Stimulated activated CD4-positive, alpha-beta T cell treated with anti-CD3 and anti-CD28 coated beads, Interleukin-15, amount 100 ng/mL, for 48 hours (primary cell): ENCODE data around the gene UPF2.
"Not testable (repeated sequence)": the region's sequence is repeated elsewhere in the genome, so short reads cannot be mapped to it uniquely, and the experiment has no call there.

Experiments
- DNase-seq, 2 donors: peaks; one replicate each; pipeline ENCODE4 v3.0.0-alpha.2; 2020; ENCODE audit warnings: low read depth in 2 of 2

Gene UPF2

DNA sequence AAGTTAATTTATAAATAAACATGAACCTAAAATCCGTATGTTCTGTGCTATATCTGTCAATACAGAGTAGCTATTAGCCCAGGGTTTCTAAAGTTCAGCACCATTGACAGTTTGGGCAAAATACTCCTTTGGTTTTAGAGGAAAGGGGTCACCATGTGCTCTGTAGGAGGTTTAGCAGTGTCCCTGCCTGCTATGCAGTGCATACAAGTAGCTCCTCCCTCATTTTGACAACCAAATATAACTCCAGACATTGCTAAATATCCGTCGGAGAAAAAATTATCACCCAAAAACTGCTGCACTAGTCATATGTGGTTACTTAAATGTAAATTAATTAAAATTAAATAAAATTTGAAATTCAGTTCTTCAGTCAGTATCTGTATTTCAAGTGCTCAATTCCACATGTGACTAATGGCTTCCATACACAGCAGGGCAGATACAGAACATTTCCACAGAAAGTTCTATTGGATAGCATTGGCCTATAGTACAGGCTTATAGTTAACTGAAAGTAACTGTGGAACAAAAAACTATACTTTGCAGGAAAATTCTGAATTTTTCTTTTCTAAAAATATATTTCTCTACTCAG lies 6.4 kb downstream of the UPF2 start:
- no peak for DNase-seq

DNA sequence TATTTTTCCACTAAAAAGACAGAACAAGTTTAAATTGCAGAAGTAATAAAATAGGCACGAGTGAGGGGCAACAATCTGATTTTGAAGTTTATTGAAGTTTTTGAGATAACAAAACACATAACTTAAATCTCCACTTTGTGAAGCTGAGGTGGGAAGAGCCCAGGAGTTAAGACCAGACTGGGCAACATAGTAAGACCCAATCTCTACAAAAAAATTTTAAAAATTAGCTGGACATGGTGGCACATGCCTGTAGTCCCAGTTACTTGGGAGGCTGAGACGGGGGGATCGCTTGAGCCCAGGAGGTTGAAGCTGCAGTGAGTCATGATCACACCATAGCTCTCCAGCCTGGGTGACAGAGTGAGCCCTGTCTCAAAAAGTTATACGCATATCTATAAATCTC lies 11.2 kb downstream of the UPF2 start:
- no peak for DNase-seq

DNA sequence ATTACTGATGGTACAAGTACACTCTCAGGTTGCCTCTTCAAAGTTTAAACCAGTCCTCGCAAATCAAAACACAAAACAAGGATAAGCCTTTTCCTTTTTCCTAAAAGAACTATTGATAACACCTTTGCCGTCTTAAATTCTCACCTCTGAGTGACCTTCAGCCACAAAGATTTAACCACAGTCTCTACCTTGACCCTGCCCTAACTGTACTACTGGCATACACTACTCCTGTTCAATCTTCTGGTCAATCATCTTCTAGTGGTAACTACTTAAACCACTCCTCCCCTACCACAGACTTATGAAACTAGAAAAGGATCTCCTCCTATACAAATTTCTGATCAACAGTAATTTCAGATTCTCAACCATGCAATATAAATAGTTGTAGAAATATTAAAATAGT lies 15.1 kb downstream of the UPF2 start:
- no peak for DNase-seq

DNA sequence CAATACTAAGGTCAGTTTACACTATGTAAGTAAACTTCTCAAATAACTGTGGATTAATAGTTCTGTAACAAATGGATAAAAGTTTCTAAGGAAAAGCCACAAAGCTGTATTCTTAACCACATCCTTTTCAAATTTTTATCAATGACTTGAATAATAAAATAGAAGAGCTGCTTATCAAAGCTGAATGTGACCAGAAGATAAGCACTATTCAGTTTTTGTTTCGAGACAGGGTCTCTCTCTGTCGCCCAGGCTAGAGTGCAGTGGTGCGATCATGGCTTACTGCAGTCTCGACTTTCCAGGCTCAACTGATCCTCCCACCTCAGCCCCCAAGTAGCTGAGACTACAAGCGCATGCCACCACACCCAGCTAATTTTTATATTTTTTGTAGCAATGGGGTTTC lies 17.0 kb downstream of the UPF2 start:
- DNase-seq = no peak

DNA sequence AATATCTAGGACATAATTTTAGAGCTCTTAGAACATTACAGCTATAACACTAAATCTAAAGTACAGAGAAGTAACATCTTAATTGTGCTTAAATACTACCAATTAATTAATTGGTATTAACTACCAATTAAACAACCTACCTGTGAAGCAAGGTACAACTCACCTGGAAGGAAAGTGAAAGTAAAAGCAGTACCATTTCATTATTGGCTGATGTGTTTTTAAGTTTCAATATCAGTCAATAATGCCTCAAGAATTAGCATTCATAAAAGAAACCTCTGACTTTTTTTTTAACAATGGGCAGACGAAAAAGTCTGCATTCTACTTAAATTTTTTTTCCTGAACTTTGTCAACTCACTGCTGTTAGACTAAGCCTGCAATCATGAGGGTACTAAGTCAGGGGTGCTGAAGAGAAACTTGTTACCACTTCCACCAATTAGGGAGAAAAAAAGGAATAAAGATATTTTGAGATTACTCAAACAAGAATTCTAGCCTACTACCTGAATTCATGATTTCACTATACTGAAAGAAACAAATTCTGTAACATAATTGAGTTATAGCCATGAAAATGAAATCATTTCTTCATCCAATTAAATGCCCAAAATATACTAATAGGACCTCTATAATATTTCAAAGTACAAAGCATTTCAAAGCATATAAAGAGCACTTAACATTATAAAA lies 19.9 kb downstream of the UPF2 start:
- DNase-seq = no peak

DNA sequence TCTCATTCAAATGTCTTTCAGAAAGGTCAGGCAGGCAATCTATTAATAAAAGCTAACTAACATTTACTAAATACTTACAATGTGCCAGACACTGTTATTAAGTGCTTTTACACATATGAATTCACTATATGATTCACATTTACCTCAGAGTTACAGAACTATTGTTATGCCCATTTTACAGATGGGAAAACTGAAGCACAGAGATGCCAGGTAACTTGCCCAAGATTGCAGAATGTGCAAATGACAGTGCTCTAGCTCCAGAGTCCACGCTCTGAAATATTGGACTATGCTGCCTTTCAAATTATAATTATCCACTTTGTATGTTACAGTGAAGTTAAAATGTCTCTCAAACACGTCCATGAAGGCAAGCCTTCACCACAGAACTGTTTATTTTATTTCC lies 22.0 kb downstream of the UPF2 start:
- DNase-seq = no peak

DNA sequence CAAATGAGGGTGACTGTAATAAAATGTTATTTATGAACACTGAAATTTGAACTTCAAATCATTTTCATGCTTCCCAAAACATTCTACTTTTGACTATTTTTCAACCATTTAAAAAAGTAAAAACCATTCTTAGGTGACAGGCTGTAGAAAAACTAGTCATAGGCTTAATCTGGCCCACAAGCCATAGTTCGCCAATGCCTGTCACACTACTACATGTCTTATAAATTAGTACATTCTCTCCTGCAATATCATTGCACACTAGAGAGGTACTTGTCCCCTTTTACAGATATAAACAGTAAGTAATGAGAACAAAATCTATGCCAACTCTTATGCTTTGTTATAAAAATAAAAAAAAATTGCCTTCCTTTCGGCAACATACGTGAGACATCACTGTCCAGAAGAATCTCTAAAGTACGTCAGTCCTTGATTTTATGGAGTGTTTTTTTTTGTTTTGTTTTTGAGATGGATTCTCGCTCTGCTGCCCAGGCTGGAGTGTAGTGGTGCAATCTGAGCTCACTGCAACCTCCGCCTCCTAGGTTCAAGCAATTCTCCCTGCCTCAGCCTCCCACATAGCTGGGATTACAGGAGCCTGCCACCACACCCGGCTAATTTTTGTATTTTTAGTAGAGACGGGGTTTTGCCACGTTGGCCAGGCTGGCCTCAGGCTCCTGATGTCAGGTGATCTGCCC lies 23.2 kb downstream of the UPF2 start:
- DNase-seq = no peak

DNA sequence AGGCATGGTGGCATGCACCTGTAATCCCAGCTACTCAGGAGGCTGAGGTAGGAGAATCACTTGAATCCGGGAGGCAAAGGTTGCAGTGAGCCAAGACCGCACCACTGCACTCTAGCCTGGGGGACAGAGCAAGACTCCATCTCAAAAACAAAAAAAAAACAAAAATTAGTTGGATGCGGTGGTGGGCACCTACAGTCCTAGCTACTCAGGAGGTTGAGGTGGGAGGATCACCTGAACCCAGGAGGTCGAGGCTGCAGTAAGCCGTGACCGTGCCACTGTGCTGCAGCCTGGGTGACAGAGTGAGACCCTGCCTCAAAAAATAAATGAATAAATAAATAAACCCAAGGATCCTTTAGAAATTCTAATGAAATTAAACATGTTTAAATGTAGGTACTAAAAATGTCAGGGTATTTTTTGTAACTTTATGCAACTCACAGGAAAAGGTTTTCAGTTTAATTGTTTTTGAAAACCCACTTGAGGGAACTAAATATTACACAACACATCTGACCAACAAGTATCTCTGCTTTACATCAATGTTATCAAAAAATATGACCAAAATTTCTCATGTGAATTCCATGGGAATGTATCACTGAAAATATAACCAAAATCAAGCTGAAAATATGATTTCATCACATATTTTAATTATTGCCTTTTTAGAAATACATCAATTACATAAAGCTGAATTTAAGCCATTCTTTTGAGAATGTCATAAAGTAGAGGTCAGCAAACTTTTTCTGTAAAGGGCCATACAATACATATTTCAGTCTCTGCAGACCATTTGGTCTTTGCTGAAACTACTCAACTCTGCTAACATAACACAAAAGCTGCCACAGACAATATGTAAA lies 23.9 kb downstream of the UPF2 start:
- DNase-seq = no peak

DNA sequence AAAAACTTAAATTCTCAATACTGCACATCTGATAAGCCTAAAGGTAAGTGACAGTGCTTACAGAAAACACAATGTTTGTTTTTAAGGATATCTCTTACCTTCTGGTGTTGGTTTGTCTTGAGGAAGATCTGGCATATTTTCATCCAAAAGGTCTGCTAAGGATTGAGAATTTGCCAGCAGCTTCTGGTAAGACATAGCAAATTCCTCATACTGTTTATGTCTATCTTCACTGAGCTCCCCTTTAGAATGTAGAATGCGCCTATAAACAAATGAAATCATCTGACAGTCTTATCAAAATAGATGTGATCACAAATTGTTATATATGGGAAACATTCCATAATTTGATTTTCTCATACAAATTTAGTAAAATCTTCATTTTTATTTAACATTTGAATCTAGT lies 28.7 kb downstream of the UPF2 start:
- no peak for DNase-seq

DNA sequence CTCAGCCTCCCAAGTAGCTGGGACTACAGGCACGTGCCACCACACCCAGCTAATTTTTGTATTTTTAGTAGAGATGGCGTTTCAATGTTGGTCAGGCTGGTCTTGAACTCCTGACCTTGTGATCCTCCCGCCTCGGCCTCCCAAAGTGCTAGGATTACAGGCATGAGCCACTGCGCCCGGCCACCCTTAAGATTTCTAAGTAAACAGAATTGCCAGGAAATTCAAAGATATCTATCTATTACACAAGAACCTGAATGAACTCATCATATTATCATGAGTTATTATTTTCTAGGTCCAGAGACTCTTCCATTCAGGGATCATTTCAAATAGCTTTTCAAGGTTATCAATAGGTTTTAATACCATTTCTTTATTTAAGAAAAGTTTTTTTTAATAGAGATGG lies 29.2 kb downstream of the UPF2 start:
- not testable (repeated sequence) for DNase-seq

DNA sequence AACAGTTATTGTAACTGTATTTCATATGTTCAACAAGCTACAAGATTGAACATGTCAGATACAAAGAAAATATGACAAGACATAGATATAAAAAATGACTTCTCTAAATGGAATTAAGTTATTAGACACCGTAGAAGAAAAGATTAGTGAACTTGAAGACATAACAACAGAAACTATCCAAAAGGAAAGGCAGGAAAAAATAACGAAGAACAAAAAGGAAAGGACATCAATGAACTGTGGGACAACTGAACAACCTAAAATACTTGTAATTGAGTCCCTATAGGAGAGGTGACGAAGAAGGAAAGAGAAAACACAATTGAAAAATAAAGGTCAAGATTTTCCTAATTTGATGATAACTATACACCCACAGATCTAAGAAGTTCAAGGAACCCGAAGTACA lies 32.3 kb downstream of the UPF2 start:
- no peak for DNase-seq

DNA sequence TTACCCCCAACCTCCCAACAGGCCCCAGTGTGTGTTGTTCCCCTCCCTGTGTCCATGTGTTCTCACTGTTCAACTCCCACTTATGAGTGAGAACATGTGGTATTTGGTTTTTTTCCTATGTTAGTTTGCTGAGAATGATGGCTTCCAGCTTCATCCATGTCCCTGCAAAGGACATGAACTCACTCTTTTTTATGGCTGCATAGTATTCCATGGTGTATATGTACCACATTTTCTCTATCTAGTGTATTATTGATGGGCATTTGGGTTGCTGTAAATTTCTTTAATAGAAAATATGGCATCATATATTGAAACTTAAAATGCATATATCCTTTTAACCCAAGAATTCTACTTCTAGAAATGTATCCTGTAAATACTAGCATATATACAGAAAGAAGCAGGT lies 33.8 kb downstream of the UPF2 start:
- not testable (repeated sequence) for DNase-seq

DNA sequence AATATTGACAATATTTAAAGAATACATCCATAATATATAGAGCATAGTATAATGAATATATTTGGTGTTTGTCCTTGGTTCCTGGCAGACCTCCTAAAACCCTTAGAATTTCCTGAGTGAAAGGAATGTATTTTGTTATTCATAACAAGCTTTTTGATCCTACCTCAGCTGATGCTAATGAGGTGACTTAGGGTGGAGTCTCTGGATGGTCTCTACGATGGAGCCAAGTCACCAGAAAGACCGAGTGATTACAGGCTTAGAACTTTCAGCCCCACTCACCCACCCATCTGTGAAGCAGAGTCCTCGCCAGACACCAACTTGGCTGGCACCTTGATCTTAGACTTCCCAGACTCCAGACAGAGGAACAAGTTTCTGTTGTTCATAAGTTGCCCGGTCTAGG lies 35.9 kb downstream of the UPF2 start:
- no peak for DNase-seq

DNA sequence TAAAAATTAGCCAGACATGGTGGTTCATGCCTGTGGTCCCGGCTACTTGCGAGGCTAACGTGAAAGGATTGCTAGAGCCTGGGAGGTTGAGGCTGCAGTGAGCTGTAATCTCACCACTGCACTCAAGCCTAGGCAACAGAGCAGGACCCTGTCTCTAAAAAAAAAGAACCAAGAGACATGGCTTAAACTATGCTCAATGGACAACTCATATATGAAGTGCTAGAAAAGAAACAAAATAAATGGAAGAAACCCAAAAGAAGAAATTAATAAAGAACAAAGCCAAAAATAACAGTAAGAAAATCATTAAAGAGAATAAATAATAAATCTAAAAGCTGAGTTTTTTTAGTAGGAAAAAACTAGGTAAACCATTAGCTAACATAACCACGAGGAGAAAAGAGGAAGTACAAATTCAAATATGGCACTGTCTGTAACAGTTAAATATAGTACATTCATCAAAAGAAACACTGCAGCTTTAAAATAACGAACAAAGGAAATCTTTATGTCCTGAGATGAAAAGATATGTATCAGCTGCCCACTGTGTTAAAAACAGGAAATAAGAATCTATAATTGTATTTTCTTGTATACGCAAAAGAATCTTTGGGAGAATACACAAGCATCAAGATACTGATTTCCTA lies 48.7 kb downstream of the UPF2 start:
- DNase-seq = no peak

DNA sequence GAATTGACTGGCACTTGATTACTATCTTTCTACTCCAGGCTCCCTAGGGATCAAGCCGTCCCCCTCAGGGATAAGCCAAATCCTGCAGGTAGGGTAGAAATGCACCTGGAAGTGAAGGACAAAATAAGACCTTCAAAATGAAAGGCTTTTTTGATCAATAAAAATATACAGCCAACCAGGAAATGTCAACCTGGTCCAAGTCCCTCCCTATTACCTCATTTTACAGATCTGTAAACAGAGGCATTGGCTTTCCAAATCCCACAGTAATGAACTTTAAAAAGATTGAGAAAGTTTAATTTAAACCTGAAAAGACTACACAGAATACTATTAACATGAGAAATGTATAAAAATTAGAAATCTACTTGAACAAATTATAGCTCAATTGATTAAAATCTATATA lies 53.7 kb downstream of the UPF2 start:
- no peak for DNase-seq

DNA sequence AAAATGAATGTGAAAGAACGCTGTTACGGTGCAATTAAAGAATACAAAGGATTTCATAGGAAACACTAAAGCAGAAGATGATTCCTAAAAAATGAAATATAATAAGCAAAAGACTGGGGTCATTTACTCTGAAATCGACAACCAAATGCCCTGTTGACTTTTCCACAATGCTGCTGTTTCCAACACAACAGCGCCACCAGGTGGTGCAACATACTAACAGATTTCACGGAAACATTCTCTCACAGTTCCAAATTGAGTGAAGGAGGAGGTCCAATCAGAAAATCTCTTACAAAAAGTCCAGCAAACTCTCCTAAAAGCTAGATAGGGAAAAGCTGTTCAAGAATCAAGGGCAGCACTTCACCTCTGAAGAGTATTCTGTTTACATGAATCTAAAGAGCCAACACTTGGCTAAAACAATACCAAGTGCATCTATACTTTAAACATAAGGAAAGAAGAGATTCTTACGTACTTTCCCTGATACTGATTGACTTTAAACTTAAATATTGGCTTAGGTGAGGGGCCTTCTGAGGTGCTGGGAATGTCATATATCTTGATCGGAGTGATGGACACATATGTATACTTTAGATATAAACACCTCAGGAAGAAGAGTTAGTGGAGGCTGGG lies 55.9 kb downstream of the UPF2 start:
- peak; percentile 40 to 54 for DNase-seq

DNA sequence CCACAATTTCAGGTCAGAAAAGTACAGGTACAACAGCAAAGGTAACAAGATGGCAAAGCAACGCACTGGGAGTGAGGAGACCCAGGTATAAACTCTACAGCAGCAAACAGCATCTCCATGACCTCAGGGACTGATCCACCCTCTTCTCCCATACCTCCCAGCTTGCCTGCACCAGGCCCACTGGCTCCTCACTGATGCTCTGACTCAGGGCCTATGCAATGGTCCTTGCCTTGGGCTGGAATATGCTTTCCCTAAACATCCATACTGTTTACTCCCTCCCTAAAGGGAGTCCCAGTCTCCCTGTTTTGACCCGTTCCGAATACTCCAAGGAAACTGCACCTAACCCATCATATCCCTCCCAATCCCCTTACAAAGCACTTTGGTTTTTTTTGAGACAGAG lies 60.4 kb downstream of the UPF2 start:
- DNase-seq = no peak

DNA sequence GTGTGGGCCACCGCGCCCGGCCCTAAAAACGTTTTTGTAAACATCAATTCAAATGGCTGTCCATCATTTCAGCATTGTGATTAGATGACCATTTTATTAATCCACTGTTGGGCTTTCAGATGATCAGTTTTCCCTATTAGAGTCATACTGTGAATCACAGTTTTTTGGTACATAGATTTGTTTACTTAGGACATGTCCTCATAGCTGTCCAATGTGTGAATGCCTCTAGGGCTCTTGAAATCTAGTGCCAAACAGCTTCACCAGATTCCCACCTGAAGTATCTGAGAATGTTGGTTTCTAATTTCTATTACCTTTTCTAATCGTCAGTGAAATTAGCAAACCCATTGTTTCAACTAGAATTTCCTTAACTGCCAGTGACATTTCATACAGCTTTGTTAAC lies 66.8 kb downstream of the UPF2 start:
- no peak for DNase-seq

DNA sequence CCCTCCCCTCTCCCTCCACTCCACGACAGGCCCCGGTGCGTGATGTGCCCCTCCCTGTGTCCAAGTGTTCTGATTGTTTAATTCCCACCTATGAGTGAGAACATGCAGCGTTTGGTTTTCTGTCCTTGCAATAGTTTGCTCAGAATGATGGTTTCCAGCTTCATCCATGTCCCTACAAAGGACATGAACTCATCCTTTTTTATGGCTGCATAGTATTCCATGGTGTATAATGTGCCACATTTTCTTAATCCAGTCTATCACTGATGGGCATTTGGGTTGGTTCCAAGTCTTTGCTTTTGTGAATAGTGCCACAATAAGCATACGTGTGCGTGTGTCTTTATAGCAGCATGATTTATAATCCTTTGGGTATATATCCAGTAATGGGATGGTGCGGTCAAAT lies 70.1 kb downstream of the UPF2 start:
- not testable (repeated sequence) for DNase-seq

DNA sequence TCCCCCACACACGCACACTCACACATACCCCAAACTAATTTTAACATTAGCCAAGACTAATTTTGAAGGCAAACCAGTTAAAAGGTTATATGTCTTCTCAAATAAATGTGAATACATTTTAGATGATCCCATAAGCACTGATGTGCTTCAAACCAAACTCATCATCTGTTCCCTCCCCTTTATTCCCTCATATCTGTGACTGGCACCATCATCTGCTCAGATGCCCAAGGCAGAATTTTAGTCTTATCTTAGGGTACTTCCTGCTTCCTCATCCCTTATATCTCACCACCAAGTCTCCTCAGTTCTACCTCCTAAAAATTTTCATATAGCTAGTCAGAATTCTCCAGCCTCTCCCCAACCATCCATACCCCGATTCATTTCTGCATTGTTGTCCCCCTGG lies 80.4 kb downstream of the UPF2 start:
- no peak for DNase-seq

DNA sequence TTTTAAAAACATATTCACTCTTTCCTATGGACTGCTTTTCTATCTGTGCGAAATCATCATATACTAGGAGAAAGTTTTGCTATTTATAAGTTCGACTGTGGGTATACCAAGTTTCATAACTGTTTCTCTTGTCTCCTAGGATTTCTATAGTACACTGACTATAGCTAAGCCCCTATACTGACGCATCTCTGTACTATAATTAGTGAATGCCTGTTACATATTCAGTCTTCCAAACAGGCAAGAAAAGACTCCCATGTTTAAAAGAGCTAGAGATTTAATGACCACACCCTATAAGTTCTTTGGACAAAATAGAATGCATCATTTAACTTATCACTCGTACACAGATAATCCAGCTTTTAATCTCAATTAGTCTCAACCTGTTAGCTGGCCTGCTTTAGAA lies 80.8 kb downstream of the UPF2 start:
- DNase-seq = no peak

DNA sequence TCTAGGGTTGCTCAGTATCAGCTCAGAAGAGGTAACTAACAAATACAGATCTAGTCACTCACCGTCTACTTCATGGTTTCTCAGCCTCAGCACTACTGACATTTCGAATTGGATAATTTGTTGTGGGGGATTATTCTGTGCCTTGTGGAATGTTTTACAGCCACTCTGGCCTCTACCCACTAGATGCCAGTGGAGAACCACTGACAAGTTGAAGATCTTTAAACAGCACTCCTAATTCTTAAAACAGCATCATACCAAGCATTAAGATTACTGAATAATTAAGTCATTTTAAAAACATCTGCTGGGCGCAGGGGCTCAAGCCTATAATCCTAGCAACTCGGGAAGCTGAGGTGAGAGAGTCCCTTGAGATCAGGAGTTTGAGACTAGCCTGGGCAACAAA lies 82.6 kb downstream of the UPF2 start:
- DNase-seq = no peak
